ENCODE measurements around the gene TRPM8. TPM values are rescaled to one million over a fixed set of nuclear protein-coding genes. Genes with fewer than 3 reads are reported as not detected.

The TRPM8 gene
- total and polyA plus RNA-seq, 2 of the 8 experiments (the other 6 are each of a cell fraction or from before 2014, with no cell fraction given) = 0.18 to 0.54 TPM

DNA sequence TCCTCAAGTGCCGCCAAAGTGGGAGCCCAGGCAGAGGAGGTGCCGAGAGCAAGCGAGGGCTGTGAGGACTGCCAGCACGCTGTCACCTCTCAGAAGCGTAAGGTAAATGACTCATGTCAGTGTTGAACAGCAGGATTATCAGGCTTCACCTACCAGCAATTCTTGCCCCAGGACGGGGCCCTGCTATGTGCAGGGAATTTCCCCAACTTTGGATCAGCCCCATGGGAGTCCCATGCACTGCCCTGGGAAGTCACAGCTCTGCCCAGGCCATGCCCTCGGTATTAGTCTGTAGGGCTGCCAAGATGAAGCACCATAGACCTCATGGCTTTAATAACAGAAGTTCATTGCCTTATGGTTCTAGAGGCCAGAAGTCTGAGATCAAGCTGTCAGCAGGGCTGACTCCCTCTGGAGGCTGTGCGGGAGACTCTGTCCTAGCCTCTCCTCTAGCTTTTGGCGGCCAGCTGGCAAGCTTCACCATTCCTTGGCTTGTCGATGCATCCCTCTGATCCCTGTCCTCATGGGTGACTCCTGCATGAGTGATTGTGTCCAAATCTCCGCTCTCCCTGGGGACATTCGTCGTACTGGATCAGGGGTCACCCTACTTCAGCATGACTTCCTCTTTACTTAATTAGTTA lies 55.9 kb downstream of the TRPM8 start:
- ChIA-PET POLR2A (ENCODE audit: partially characterized antibody) (interaction anchor here (0.8 kb wide), 1 partner anchor 524 kb away, joined by 3 read pairs; the partner anchor contains the start of gene ARL4C), CTCF (ENCODE audit: partially characterized antibody) (no interaction called here)
- no peaks in the 10 kb centered on the region for H4K20me1 ChIP-seq (replicated peaks in 1 of 2; ENCODE audit: control insufficient read depth in 1 of 2, insufficient read depth in 2 of 2, low read length in 2 of 2)
- H4K5ac ChIP-seq (ENCODE audit: insufficient read length, low read depth, low read length) = no peak overlapping the region
- no peak overlapping the region for H3K14ac ChIP-seq (ENCODE audit: insufficient read length)
- DNase-seq (ENCODE audit: low read depth in 1 of 2, low spot score in 2 of 2) (no peak), FAIRE-seq (no peak)
- H3K27ac ChIP-seq (ENCODE audit: low read depth, low read length) = no peak overlapping the region
- peak overlapping the region; percentile 62; the same call in 1 of the 2 replicates for H2BK12ac ChIP-seq (ENCODE audit: low read depth, low read length)
- no peak overlapping the region for H3K4ac ChIP-seq (replicated peaks; ENCODE audit: insufficient read length, low read depth, low read length)
- no peak overlapping the region for H3K18ac ChIP-seq (ENCODE audit: extremely low read depth, low read length)
- no peak overlapping the region for H2BK15ac ChIP-seq (ENCODE audit: low read length)
- H3K23me2 ChIP-seq (ENCODE audit: low read depth, low read length) = no peaks in the 10 kb centered on the region
- 0 out of 2 replicates have a peak overlapping the region, but pooled peaks have one; percentile 53 for H2AK5ac ChIP-seq (ENCODE audit: low read depth, low read length)
- H3K36me3 ChIP-seq (ENCODE audit: control insufficient read depth in 2 of 4, insufficient read depth in 4 of 4, low read length in 3 of 4) = no peaks in the 10 kb centered on the region
- H3K9ac ChIP-seq (replicated peaks in 1 of 4; ENCODE audit: extremely low read depth in 1 of 4, low read depth in 3 of 4, low read length in 3 of 4) = no peak overlapping the region
- no peak overlapping the region for H3K56ac ChIP-seq (replicated peaks; ENCODE audit: insufficient read length, low read depth, low read length)
- no peak overlapping the region for H3K23ac ChIP-seq (ENCODE audit: insufficient read length)
- H2BK20ac ChIP-seq (ENCODE audit: low read length) = no peak overlapping the region
- no peak overlapping the region for H3K4me2 ChIP-seq (ENCODE audit: insufficient read depth in 1 of 2, low read depth in 2 of 2, low read length in 2 of 2)
- H2BK5ac ChIP-seq (ENCODE audit: low read depth, low read length) = no peak overlapping the region
- 0 out of 2 replicates have a peak overlapping the region, but pooled peaks have one; percentile 72 for H2AFZ ChIP-seq (ENCODE audit: low read length)
- no peak overlapping the region for H4K91ac ChIP-seq (replicated peaks; ENCODE audit: insufficient read length, low read length)
- no peak overlapping the region for H3K4me3 ChIP-seq (ENCODE audit: extremely low read depth in 1 of 4, insufficient read depth in 2 of 4, low read depth in 3 of 4, low read length in 4 of 4)
- WGBS, 2 experiments (ENCODE audit: extremely low coverage in 1 of 2, insufficient coverage in 1 of 2, insufficient read length in 1 of 2, insufficient replicate concordance in 2 of 2, low coverage in 1 of 2, low lambda C conversion rate in 2 of 2, missing lambda C conversion rate in 1 of 2) = 91% methylated on average over 11 of the region's 13 CpGs; no CpG with 5 or more reads in 1 of the 2 experiments
- H3K79me1 ChIP-seq (ENCODE audit: low read depth, low read length) = no peaks in the 10 kb centered on the region
- H3K79me2 ChIP-seq (ENCODE audit: control insufficient read depth in 1 of 2, insufficient read depth in 2 of 2, low read length in 2 of 2) = no peaks in the 10 kb centered on the region
- H4K8ac ChIP-seq (ENCODE audit: extremely low read depth, insufficient read depth, low read length) = no peak overlapping the region
- no peaks in the 10 kb centered on the region for H3K27me3 ChIP-seq (replicated peaks in 1 of 4; ENCODE audit: control insufficient read depth in 3 of 4, extremely low read depth in 1 of 4, insufficient read depth in 3 of 4, low read length in 3 of 4)
- no peaks in the 10 kb centered on the region; a peak in 2 of 4 replicates for H3K9me3 ChIP-seq (ENCODE audit: insufficient read depth in 2 of 2, low read depth in 1 of 2, low read length in 1 of 2)
- no peak overlapping the region for H2BK120ac ChIP-seq (replicated peaks; ENCODE audit: low read depth, low read length)
- peaks cover 0 to 5% (median 0%) of the 10 kb centered on the region in 4 experiments; a peak in 3 of 7 replicates for H3K4me1 ChIP-seq (replicated peaks in 1 of 4; ENCODE audit: control insufficient read depth in 3 of 4, insufficient read depth in 4 of 4, low read length in 3 of 4)
- TF ChIP-seq EP300 (IDR thresholded peaks at IDR 0.05; ENCODE audit: borderline replicate concordance in 1 of 2, low read depth in 2 of 2, low read length in 2 of 2) (no peak), BCL11A (IDR thresholded peaks at IDR 0.05; ENCODE audit: low read depth in 2 of 2, low read length in 2 of 2) (no peak), ATF3 (IDR thresholded peaks at IDR 0.05; ENCODE audit: insufficient read depth, low read depth, low read length) (no peak), RFX5 (IDR thresholded peaks at IDR 0.05; ENCODE audit: borderline replicate concordance, low read depth, low read length) (no peak), GABPA (IDR thresholded peaks at IDR 0.05; ENCODE audit: borderline replicate concordance, insufficient read depth, low read length) (no peak), TAF1 (IDR thresholded peaks at IDR 0.05; ENCODE audit: low read depth, low read length) (no peak), EZH2 (IDR thresholded peaks at IDR 0.05; ENCODE audit: low read depth, low read length, severe bottlenecking) (no peak), JUN (IDR thresholded peaks at IDR 0.05; ENCODE audit: low read depth, low read length) (no peak), ASH2L (IDR thresholded peaks at IDR 0.05; ENCODE audit: low read length) (no peak), ATF2 (IDR thresholded peaks at IDR 0.05; ENCODE audit: low read length) (no peak)
